Measurements from ENCODE around the gene PDE6C.

The PDE6C gene

GRCh38 chr10:93657757-93658156 lies 45.4 kb downstream of the PDE6C start:
- DNase-seq (ENCODE audit: low spot score): no peak
- no peak overlapping the region for H3K4me3 ChIP-seq
- TF ChIP-seq CTCF (IDR thresholded peaks at IDR 0.05): no peak

DNA sequence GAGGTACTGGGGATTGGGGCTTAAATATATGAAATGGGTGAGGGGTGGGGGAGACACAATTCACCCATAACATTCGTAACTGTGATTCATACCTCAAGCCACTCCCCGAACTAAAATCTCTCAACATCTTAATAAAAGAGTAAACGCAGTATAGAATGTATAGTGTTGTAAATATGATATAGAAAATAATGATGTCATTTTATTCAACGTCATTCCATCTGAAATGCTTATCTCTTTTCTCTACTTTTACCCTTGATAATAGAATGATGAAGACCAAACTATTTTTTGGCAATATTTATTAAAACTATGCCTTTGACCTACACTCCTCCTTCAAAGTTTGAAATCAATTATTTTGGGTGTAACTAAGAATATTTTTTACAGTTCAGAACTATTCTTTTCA lies 53.7 kb downstream of the PDE6C start:
- no peak for TF ChIP-seq CTCF (IDR thresholded peaks at IDR 0.05)
- Histone ChIP-seq H3K4me3 (no peak overlapping the region), H3K27ac (no peak overlapping the region)
- DNase-seq (ENCODE audit: low spot score): no peak

More at GRCh38 chr10:93657757-93658156, 45.4 kb downstream of the PDE6C start:
- no peak overlapping the region for H3K27ac ChIP-seq

DNA sequence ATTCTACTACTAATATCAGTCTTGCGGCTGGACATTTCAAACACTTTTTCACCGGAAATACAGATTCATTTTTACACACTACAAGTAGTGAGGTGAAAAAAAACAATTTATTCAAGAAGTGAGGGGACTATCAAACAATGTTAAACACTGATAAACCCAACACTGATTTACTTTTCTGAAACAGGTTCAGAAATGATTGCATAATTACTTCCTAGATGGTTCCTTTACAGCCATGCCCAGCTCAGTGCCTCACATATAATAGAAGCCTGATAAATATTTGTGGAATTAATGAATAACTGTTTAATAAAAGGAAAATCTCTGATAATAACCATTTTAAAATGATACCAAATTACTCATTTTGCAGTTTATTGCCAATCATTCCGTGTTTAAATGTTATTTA lies 55.5 kb downstream of the PDE6C start:
- DNase-seq (ENCODE audit: low spot score): no peak
- no peak for TF ChIP-seq CTCF (IDR thresholded peaks at IDR 0.05)
- no peak overlapping the region for H3K4me3 ChIP-seq
- H3K27ac ChIP-seq: no peak overlapping the region

DNA sequence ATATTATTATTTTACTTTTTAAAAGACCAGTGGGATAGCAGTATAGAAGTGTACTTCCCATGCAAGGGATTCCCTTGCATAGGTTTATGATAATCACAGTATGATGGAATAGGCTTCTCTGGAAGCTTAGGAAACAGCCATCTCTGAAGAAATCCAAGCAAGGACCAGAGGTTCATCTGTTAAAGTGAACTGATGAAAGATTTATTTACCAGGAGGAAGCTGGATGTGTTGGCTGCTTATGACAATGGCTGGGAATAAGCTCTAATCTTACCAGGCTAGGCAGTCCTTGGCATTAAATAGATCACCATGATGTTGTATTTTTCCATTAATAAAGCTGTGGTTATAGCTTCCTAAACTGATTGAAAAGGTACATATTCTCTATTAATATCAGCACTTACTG lies 58.0 kb downstream of the PDE6C start:
- TF ChIP-seq CTCF (IDR thresholded peaks at IDR 0.05): no peak
- H3K4me3 ChIP-seq: no peak overlapping the region

DNA sequence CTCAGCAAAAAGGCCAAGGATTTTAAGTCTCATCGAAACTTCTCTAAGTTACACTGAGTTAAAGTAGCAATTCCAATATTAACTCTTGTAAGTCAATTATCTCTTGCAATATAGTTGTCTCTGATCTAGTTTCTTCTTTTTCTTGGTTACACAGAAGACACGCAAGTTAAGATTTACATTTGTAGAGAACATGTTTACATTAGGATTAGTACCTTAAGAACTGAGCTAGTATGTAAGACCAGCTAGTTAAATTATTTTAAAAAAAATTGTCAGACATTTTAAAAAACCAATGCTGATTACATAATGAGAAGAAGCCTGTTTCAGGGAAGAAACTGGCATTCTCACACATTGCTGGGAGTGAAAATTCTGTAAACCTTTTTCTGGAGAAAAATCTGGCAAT lies 58.7 kb downstream of the PDE6C start:
- no peak overlapping the region for H3K4me3 ChIP-seq
- TF ChIP-seq CTCF (IDR thresholded peaks at IDR 0.05): no peak
- no peak overlapping the region for H3K27ac ChIP-seq
- no peak for DNase-seq (ENCODE audit: low spot score)

More for the DNA sequence above, 58.0 kb downstream of the PDE6C start:
- no peak overlapping the region for H3K27ac ChIP-seq
- DNase-seq (ENCODE audit: low spot score): no peak

DNA sequence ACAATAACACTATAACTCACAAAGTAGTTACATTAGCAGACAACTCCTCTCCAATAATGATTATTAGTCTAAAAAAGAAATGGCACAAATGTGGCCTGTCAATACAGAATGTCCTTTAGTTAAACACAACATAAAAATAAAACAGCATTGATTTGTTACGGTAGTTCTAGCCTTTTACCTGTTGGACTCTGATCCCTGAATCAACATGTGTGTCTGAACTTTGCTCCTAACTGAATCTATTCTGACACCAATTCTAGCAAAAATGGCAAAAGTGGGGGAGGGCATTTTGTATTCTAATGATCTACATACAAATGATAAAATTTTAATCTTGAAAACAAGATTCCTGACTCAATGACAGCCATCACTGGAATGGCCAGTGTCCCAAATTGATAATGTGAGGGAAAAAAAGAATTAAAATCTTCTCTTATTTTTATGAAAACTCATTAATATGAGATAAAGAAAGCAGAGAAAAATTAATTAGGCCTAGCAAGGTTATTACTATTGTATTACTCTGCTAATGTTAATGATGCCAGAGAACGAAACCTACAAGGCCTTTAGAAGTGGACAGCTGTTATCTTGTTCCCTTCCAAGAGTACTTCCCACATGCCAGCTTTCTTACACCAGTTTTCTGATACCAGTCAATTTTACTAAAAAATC lies 59.8 kb downstream of the PDE6C start:
- Histone ChIP-seq H3K27ac (no peak overlapping the region), H3K4me3 (no peak overlapping the region)
- DNase-seq (ENCODE audit: low spot score): no peak
- no peak for TF ChIP-seq CTCF (IDR thresholded peaks at IDR 0.05)

- no peak for DNase-seq (ENCODE audit: low spot score)
- no peak for TF ChIP-seq CTCF (IDR thresholded peaks at IDR 0.05)
- H3K27ac ChIP-seq: no peak overlapping the region
- no peak overlapping the region for H3K4me3 ChIP-seq
These were observed 60.6 kb downstream of the PDE6C start for GRCh38 chr10:93672890-93673289.

All from coronary artery (tissue), 2 donors.